HAP-1 (cell line): ENCODE data around the gene PTPN9.
A peak's percentile ranks its signal among the peaks of the same experiment; 100 is the strongest.
"Not testable (repeated sequence)": the region's sequence is repeated elsewhere in the genome, so short reads cannot be mapped to it uniquely, and the experiment has no call there.

Source experiments
- DNase-seq, 2 experiments: peaks; one replicate each; pipeline ENCODE4 v3.0.0-alpha.2; 2016 to 2020; ENCODE audit warnings: low spot score in 2 of 2
- H3K27me3 ChIP-seq: fragments of 250-450 bp; sonication (Bioruptor Pico); 2 replicates; pipeline ENCODE4 v1.5.1; 2020; ENCODE audit warnings: low read depth, mild to moderate bottlenecking, moderate library complexity
- H3K36me3 ChIP-seq: fragments of 250-450 bp; sonication (Bioruptor Pico); replicated peaks from 2 replicates; pipeline ENCODE4 v1.5.1; 2020; ENCODE audit warnings: mild to moderate bottlenecking
- H3K4me1 ChIP-seq: fragments of 250-450 bp; sonication (Bioruptor Pico); 2 replicates; pipeline ENCODE4 v1.5.1; 2020; ENCODE audit warnings: mild to moderate bottlenecking
- H3K4me3 ChIP-seq: fragments of 250-450 bp; sonication (Bioruptor Pico); 2 replicates; pipeline ENCODE4 v1.5.1; 2020; ENCODE audit warnings: mild to moderate bottlenecking, moderate library complexity
- H3K9me3 ChIP-seq: fragments of 250-450 bp; sonication (Bioruptor Pico); 2 replicates; pipeline ENCODE4 v1.5.1; 2020; ENCODE audit warnings: mild to moderate bottlenecking, moderate library complexity
- in situ Hi-C: fragments of 300-500 bp; cut with MboI; formaldehyde crosslinking; loops from 3 replicates; pipeline ENCODE4 v1.14.3; 2020; ENCODE audit warnings: low sequenced_read_pairs, inconsistent platforms, mixed read lengths

The PTPN9 gene

GRCh38 chr15:75570126-75570845 lies 8.8 kb downstream of the PTPN9 start:
- Histone ChIP-seq H3K9me3 (no peaks in the 10 kb centered on the region), H3K4me3 (no peak overlapping the region), H3K27me3 (no peaks in the 10 kb centered on the region), H3K4me1 (peaks cover 26% of the 10 kb centered on the region), H3K36me3 (peaks cover 5% of the 10 kb centered on the region)
- no peak for DNase-seq
- in situ Hi-C loops, result no loop called here

- in situ Hi-C loops, result no loop called here
- Histone ChIP-seq H3K4me1 (no peaks in the 10 kb centered on the region), H3K9me3 (no peaks in the 10 kb centered on the region), H3K27me3 (no peaks in the 10 kb centered on the region), H3K4me3 (no peak overlapping the region), H3K36me3 (peaks cover 14% of the 10 kb centered on the region)
- DNase-seq, result no peak
Measured at GRCh38 chr15:75565062-75565970, 13.8 kb downstream of the PTPN9 start.

- in situ Hi-C loops, result no loop called here
- H3K4me1 ChIP-seq, result no peaks in the 10 kb centered on the region
- no peaks in the 10 kb centered on the region for H3K27me3 ChIP-seq
- no peak for DNase-seq
- H3K9me3 ChIP-seq, result no peaks in the 10 kb centered on the region
- H3K4me3 ChIP-seq, result no peak overlapping the region
- H3K36me3 ChIP-seq, result peaks cover 15% of the 10 kb centered on the region
Measured at GRCh38 chr15:75561888-75562287, 17.2 kb downstream of the PTPN9 start.

- in situ Hi-C loops, result not testable (repeated sequence)
Measured at GRCh38 chr15:75559360-75559759, 19.8 kb downstream of the PTPN9 start.

GRCh38 chr15:75558955-75559354 lies 20.2 kb downstream of the PTPN9 start:
- DNase-seq, H3K27me3 ChIP-seq, H3K4me1 ChIP-seq, in situ Hi-C loops, H3K4me3 ChIP-seq, H3K9me3 ChIP-seq: not testable (repeated sequence)
- peaks cover 15% of the 10 kb centered on the region for H3K36me3 ChIP-seq

More at GRCh38 chr15:75559360-75559759, 19.8 kb downstream of the PTPN9 start:
- DNase-seq, result peak in 1 of 2 experiments; percentile 51
- not testable (repeated sequence) for H3K4me3 ChIP-seq, H3K9me3 ChIP-seq, H3K4me1 ChIP-seq, H3K27me3 ChIP-seq
- peaks cover 15% of the 10 kb centered on the region for H3K36me3 ChIP-seq

GRCh38 chr15:75554717-75555116 lies 24.4 kb downstream of the PTPN9 start:
- no peak overlapping the region for H3K4me3 ChIP-seq
- H3K27me3 ChIP-seq, result no peaks in the 10 kb centered on the region
- no peak for DNase-seq
- in situ Hi-C loops, result no loop called here
- H3K4me1 ChIP-seq, result no peaks in the 10 kb centered on the region
- H3K9me3 ChIP-seq, result no peaks in the 10 kb centered on the region
- H3K36me3 ChIP-seq, result no peaks in the 10 kb centered on the region

- H3K9me3 ChIP-seq, result no peaks in the 10 kb centered on the region
- no peaks in the 10 kb centered on the region for H3K27me3 ChIP-seq
- H3K4me3 ChIP-seq, result no peak overlapping the region
- in situ Hi-C loops, result no loop called here
- no peaks in the 10 kb centered on the region for H3K4me1 ChIP-seq
- no peak for DNase-seq
- H3K36me3 ChIP-seq, result no peaks in the 10 kb centered on the region
Measured at GRCh38 chr15:75553659-75554058, 25.5 kb downstream of the PTPN9 start.

GRCh38 chr15:75551091-75551490 lies 28.0 kb downstream of the PTPN9 start:
- H3K9me3 ChIP-seq, result no peaks in the 10 kb centered on the region
- no peak overlapping the region for H3K4me3 ChIP-seq
- no peaks in the 10 kb centered on the region for H3K27me3 ChIP-seq
- H3K36me3 ChIP-seq, result no peaks in the 10 kb centered on the region
- in situ Hi-C loops, result no loop called here
- no peak for DNase-seq
- H3K4me1 ChIP-seq, result no peaks in the 10 kb centered on the region

GRCh38 chr15:75545064-75545463 lies 34.1 kb downstream of the PTPN9 start:
- Histone ChIP-seq H3K36me3 (peaks cover 8% of the 10 kb centered on the region; the same call in 1 of the 2 replicates), H3K9me3 (no peaks in the 10 kb centered on the region), H3K4me1 (no peaks in the 10 kb centered on the region), H3K4me3 (no peak overlapping the region), H3K27me3 (no peaks in the 10 kb centered on the region)
- in situ Hi-C loops, result no loop called here
- DNase-seq, result no peak

- Histone ChIP-seq H3K4me1 (no peaks in the 10 kb centered on the region), H3K27me3 (no peaks in the 10 kb centered on the region), H3K36me3 (peaks cover 8% of the 10 kb centered on the region; the same call in 1 of the 2 replicates), H3K9me3 (no peaks in the 10 kb centered on the region), H3K4me3 (no peak overlapping the region)
- in situ Hi-C loops, result no loop called here
- no peak for DNase-seq
Measured at GRCh38 chr15:75544359-75544758, 34.8 kb downstream of the PTPN9 start.

GRCh38 chr15:75542949-75543545 lies 36.1 kb downstream of the PTPN9 start:
- H3K36me3 ChIP-seq, H3K4me1 ChIP-seq, DNase-seq, H3K4me3 ChIP-seq, in situ Hi-C loops, H3K9me3 ChIP-seq, H3K27me3 ChIP-seq: not testable (repeated sequence)

- H3K4me3 ChIP-seq, result no peak overlapping the region
- no peaks in the 10 kb centered on the region for H3K9me3 ChIP-seq
- H3K4me1 ChIP-seq, result no peaks in the 10 kb centered on the region
- no peak for DNase-seq
- H3K36me3 ChIP-seq, result peaks cover 8% of the 10 kb centered on the region
- in situ Hi-C loops, result no loop called here
- H3K27me3 ChIP-seq, result no peaks in the 10 kb centered on the region
Measured at GRCh38 chr15:75542386-75542797, 36.7 kb downstream of the PTPN9 start.

GRCh38 chr15:75538376-75538775 lies 40.7 kb downstream of the PTPN9 start:
- H3K36me3 ChIP-seq, result peaks cover 7% of the 10 kb centered on the region
- H3K4me3 ChIP-seq, result no peak overlapping the region
- H3K4me1 ChIP-seq, result no peaks in the 10 kb centered on the region
- in situ Hi-C loops, result no loop called here
- no peaks in the 10 kb centered on the region for H3K27me3 ChIP-seq
- DNase-seq, result no peak
- H3K9me3 ChIP-seq, result no peaks in the 10 kb centered on the region

- Histone ChIP-seq H3K9me3 (no peaks in the 10 kb centered on the region), H3K4me3 (no peak overlapping the region), H3K4me1 (0 out of 2 replicates have a peak, but pooled peaks cover 3% of the 10 kb centered on the region), H3K27me3 (no peaks in the 10 kb centered on the region), H3K36me3 (peaks cover 3% of the 10 kb centered on the region; the same call in 1 of the 2 replicates)
- DNase-seq, result no peak
- in situ Hi-C loops, result no loop called here
Measured at GRCh38 chr15:75533945-75534344, 45.2 kb downstream of the PTPN9 start.
